Midbrain (tissue), 1 donor: Measurements from ENCODE around the gene SORCS3.

Source experiments
- DNase-seq: peaks from one replicate; lab custom pipeline; 2025; lab: John Stamatoyannopoulos, UW

Gene SORCS3

DNA sequence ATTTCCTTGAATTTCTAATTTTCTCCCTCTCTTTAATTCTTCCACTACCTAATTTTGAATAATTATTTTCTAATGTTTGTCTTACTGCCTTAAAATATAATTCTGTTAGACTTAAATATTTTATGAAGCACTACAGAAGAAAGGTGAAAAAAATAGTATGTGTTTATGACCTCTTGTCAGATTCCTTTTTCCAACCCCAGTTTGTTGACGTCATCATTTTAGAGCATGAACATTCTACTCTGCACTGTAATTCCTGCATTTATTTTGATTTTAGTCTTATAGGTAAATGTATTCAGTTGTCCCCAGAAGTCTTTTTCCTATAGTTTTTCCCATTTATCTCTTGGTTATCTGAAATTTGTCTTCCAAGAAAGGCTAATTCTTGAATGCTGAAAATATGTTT is 468.1 kb downstream of the SORCS3 start:
- DNase-seq: no peak

- no peak for DNase-seq
These were observed 471.8 kb downstream of the SORCS3 start for GRCh38 chr10:105112862-105113261.

DNA sequence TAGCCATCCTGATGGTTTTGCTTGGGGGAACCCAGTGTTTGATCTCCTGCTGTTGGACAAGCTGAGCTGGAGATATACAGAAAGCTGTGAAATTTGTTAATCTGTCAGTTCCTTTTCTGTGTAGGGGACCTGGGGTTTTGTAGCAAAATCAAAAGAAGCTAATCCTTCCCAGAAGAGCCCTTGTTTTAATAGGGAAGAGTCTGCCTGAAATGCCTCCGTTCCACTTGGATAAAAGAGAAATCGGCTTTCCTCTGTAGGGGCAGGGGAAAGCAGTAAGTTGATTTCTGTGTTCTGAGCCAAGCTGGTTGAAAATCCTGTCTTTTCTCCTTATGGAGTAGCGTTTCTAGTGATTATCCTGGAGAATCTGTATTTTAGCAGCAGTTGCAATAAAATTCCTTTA is 472.6 kb downstream of the SORCS3 start:
- DNase-seq: no peak

DNA sequence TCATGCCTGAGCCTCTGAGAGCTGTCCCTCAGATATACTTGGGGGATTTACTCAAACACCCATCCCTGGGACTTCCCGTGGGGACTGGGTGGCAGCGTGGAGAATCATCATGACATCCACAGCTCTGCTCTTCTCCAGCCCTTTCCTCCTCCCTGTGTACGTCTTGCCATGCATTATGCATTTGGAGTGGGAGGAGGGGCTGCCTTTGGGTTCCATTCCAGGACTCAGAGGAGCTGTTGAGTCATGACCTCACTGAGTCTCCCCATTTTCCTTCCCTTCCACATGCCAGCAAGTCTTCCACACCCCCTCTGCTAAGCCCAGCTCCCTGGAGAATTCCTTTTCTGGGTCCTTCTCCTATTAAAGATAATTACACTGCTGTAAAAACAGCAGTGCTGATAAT is 480.7 kb downstream of the SORCS3 start:
- no peak for DNase-seq

DNA sequence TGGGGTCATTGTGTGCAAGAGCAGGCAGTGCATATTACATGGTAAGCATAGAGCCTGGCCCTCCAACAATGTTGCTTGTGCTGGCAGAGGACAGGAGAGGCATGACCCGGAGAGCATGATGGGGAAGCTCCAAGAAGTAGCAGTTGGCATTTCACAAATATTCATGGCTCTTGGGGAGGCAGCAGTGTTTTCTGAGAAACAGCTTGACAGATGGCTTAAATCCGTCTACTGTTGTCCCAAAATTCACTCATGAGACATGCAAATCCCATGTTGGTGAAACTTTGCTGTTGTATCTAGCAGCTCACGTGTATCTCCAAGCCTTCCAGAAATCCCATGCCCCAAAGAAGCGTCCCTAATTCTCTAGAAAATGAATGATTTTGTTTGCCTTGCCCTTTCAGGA is 487.0 kb downstream of the SORCS3 start:
- no peak for DNase-seq

DNA sequence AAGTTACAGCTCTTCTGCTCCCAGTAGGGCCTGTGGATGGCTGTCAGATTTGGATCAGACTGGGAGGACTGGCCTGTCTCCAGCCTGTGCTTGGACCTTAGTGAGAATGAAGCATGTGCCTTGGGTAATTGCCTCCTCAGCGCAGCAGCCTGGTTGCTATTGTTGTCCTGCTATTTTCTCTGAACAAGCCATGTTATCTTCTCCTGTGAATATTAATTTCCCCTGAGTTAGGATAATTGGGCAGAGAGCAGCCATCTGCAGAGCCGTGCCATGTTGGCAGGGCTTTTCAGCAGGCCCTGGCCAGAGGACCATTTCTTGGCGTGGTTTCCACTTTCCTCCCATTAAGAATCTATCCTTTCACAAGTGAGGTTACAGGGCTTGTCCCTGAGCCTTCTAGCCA is 497.3 kb downstream of the SORCS3 start:
- DNase-seq: no peak

GRCh38 chr10:105139363-105139896 is 498.3 kb downstream of the SORCS3 start:
- no peak for DNase-seq

GRCh38 chr10:105140600-105140999 is 499.5 kb downstream of the SORCS3 start:
- no peak for DNase-seq

- no peak for DNase-seq
These were observed 504.6 kb downstream of the SORCS3 start for GRCh38 chr10:105145711-105146110.

GRCh38 chr10:105146436-105146835 is 505.3 kb downstream of the SORCS3 start:
- DNase-seq: no peak

GRCh38 chr10:105148456-105148855 is 507.4 kb downstream of the SORCS3 start:
- no peak for DNase-seq

DNA sequence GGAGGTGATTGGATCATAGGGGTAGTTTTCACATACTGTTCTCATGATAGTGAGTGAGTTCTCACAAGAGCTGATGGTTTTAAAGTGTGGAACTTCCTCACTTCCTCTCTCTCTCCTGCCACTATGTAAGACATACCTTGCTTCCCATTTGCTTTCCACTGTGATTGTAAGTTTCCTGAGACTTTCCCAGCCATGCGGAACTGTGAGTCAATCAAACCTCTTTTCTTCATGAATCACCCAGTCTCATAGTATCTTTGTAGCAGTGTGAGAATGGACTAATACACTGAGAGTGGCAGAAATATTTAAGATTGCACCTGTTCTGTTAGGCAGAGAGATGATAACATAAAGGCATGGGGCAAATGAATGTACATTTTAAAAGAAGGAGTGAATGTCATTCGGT is 507.8 kb downstream of the SORCS3 start:
- DNase-seq: no peak

GRCh38 chr10:105149371-105149891 is 508.3 kb downstream of the SORCS3 start:
- no peak for DNase-seq

DNA sequence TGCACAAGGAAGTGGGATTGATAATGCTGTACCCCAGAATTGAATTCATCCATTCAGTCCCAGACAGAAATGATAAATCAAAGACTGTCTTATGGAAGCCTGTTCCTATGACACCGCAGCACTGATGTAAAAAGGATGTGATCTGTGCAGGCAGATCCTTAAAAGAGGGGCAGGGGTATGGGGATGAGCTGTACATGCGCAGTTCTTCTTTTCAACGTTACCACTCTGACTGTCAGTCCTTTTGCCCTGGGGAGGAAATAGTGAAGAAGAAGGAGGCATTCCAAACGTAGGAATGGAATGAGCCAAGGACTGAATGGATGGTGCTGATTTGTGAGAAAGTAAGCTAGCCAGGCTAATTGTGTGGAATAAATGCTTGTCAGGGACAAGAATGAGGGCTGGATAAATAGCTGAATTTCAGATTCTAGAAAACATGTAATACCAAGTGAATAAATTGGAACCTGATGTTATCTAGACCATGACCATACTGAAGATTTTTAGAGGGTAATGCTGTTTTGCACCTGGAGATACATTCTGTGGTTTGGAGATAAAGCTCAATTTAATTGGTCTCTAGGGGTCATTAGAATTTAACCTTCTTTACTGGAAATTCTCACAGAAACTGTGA is 509.3 kb downstream of the SORCS3 start:
- DNase-seq: no peak

DNA sequence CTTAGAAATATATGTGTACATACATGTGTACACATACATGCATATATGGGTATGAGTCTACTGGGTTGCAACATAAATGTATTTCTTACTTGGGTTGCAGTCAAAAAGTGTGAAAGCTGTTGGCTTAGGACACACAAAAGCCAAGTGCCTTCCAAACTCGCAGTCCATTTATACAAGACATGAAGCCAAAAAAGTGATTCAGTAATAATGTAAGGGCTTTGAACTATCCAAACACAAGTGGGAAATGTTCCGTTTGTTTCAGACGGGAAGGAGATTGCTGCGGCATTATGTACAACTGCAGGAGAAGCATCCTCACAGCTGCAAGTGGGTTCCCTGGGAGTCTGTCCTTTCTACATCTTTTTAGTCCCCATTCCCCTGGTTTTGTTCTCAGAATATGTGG is 513.6 kb downstream of the SORCS3 start:
- DNase-seq: no peak

DNA sequence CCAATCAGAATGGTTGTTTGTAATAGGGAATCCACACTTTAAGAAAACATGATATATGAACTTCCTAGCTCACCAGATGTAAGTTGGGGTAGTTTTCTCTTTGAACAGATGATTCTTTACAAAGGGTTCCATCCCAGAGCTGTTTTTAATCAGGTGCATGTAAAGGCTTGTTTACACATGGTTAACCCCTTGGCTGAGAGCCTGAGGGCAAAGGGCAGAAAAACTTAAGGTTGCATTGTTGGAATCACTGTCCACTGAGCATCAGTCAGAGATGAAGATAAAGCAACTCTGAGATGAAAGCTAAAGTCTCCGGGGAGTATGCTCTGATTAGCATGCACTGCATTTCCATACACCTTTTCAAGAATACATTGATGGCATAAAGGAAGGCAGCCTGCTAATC is 518.2 kb downstream of the SORCS3 start:
- DNase-seq: no peak

- DNase-seq: no peak
These were observed 520.1 kb downstream of the SORCS3 start for GRCh38 chr10:105161149-105161548.

DNA sequence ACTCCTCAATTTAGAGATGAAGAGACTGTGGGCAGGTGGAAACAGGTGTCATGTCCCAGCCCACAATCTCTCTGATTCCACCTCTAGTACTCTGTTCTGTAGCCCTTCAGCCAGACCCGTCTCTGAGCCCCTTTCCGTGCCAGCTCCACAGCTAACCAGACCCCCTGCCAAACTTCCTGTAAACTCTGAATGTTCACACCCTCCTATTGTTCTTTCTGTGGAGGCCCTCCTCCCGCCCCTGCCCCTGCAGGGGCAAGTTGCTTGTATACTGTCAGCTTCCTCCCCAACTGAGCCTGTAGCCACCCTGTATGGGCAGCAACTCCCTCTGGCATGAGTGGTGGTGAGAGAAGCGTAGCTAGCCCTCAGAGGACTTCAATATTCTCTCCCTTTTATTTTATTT is 520.7 kb downstream of the SORCS3 start:
- no peak for DNase-seq

DNA sequence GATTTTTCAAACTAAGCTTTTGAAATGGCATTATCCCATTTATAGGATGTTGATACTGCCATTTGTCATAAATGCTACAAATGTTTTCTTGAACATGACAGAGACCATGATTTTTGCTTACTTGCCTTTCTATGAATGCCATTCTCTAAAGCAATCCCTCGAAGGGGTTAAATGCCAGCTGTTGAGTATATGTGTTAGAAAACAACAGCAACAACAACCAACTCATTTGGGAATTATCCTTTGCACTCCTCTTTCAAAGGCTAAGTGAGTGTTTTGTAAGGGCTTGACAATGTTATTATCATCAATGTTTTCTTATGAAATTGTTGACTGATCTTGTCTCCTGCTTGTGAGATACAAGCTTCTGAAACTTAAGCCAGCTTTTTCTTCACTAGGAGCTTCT is 529.4 kb downstream of the SORCS3 start:
- DNase-seq: no peak

GRCh38 chr10:105171945-105172344 is 530.9 kb downstream of the SORCS3 start:
- no peak for DNase-seq

DNA sequence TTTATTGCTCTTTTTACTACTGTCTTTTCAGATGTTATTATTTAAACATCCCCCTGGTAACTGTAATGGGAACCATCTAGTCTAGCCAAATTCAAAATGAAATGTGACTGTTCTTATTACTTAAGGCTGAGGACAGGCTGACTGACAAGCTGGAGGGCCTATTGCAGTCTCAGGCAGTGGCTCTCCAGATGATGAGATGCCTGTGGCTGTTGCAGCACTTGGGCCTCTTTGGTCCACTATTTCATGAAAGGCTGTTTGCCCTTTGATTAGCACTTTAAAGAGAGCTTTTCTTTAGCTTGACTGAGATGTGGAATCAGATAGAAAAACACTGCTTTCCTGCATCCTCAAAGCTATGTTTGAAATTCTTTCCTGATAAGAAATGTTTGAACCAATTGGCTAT is 540.5 kb downstream of the SORCS3 start:
- no peak for DNase-seq

DNA sequence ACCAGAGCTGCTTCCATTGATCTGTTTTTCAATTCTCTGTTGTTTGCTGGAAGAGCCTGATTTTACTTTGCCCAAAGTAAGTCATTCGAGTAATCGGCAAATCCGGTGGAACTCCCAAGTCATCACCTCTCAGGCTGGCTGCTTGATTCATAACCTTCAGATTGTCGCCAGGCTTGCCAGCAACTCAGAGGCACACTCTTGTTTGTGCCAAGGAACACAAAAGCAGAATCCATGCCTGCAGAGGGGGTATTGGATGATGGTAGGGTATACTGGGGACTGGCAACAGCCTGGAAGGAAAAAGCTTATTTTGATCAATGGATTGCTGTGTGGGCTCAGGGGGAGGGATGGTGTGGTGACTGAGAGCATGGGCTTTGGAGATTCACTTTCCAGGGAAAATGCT is 542.4 kb downstream of the SORCS3 start:
- no peak for DNase-seq

- no peak for DNase-seq
These were observed 544.1 kb downstream of the SORCS3 start for GRCh38 chr10:105185161-105185560.

GRCh38 chr10:105187243-105187642 is 546.2 kb downstream of the SORCS3 start:
- no peak for DNase-seq
